CD4-positive, alpha-beta T cell treated with Interferon gamma for 1 hour (primary cell): Measurements from ENCODE around the gene FGFR4.

Experiments
- DNase-seq: peaks from one replicate; pipeline ENCODE4 v3.0.0-alpha.2; 2020

FGFR4 gene

GRCh38 chr5:177132136-177133095 is 45.7 kb downstream of the FGFR4 start:
- peak; percentile 53 for DNase-seq

GRCh38 chr5:177133096-177133852 is 46.6 kb downstream of the FGFR4 start, which contains the start of gene NSD1:
TSS of gene NSD1 (plus strand) at chr5:177133773. CDS start at chr5:177135104, 1,331 bp downstream.
- DNase-seq: peak; percentile 94

GRCh38 chr5:177133853-177134696 is 47.4 kb downstream of the FGFR4 start:
- peak; percentile 41 for DNase-seq

- DNase-seq: no peak
Observed at GRCh38 chr5:177134697-177135225, 48.0 kb downstream of the FGFR4 start.

- DNase-seq: no peak
Observed at GRCh38 chr5:177140312-177140711, 53.6 kb downstream of the FGFR4 start.

- no peak for DNase-seq
Observed at GRCh38 chr5:177141496-177141895, 54.8 kb downstream of the FGFR4 start.

GRCh38 chr5:177142098-177142611 is 55.4 kb downstream of the FGFR4 start:
- DNase-seq: no peak

- no peak for DNase-seq
Observed at GRCh38 chr5:177142778-177143177, 56.1 kb downstream of the FGFR4 start.

GRCh38 chr5:177146891-177147638 is 60.4 kb downstream of the FGFR4 start:
- DNase-seq: no peak
